Neural cell (in vitro differentiated cells): ENCODE measurements around the gene NKPD1. TPM values are rescaled to one million over a fixed set of nuclear protein-coding genes. Genes with fewer than 3 reads are reported as not detected.

Experiments used
- H2AFZ ChIP-seq: fragments of 200-600, 300-800 bp; sonication (generic), shearing (Covaris generic); 2 replicates; pipeline ENCODE4 v1.6.0; 2014; ENCODE audit warnings: low read depth, mild to moderate bottlenecking, antibody characterized with exemption, low read length, moderate library complexity
- H3F3A ChIP-seq: fragments of 200-600 bp; shearing (Covaris generic); 2 replicates; pipeline ENCODE4 v1.6.1; 2016; ENCODE audit warnings: mild to moderate bottlenecking, moderate library complexity, mixed read lengths, antibody characterized with exemption, low read length; ENCODE audit not compliant: insufficient read depth, poor library complexity, severe bottlenecking
- H3K27ac ChIP-seq: fragments of 200-600, 300-800 bp; sonication (generic), shearing (Covaris generic); 2 replicates; pipeline ENCODE4 v1.5.1; 2014; ENCODE audit warnings: mild to moderate bottlenecking, low read length, moderate library complexity
- H3K27me3 ChIP-seq: fragments of 300-800, 200-600 bp; sonication (generic), shearing (Covaris generic); 2 replicates; pipeline ENCODE4 v1.6.0; 2014; ENCODE audit warnings: mild to moderate bottlenecking, low read depth, low read length, moderate library complexity; ENCODE audit not compliant: insufficient read depth
- H3K36me3 ChIP-seq: fragments of 300-800, 200-600 bp; sonication (generic), shearing (Covaris generic); 2 replicates; pipeline ENCODE4 v1.5.1; 2014; ENCODE audit warnings: mild to moderate bottlenecking, antibody characterized with exemption, low read length, moderate library complexity; ENCODE audit not compliant: insufficient read depth
- H3K4me2 ChIP-seq: fragments of 300-800, 200-600 bp; sonication (generic), shearing (Covaris generic); 2 replicates; pipeline ENCODE4 v1.6.0; 2014; ENCODE audit warnings: mild to moderate bottlenecking, low read length
- H3K4me3 ChIP-seq: fragments of 300-800, 200-600 bp; sonication (generic), shearing (Covaris generic); 2 replicates; pipeline ENCODE4 v1.5.1; 2014; ENCODE audit warnings: mild to moderate bottlenecking, low read length, moderate library complexity
- H3K79me2 ChIP-seq: fragments of 200-600 bp; shearing (Covaris generic); replicated peaks from 2 replicates; pipeline ENCODE4 v1.6.0; 2014; ENCODE audit warnings: mild to moderate bottlenecking, low read length, moderate library complexity; ENCODE audit not compliant: insufficient read depth
- H3K9ac ChIP-seq: fragments of 300-800, 200-600 bp; sonication (generic), shearing (Covaris generic); 2 replicates; pipeline ENCODE4 v1.6.1; 2016; ENCODE audit warnings: mild to moderate bottlenecking, low read length, mixed read lengths
- H3K9me2 ChIP-seq: fragments of 200-600 bp; shearing (Covaris generic); 2 replicates; pipeline ENCODE4 v1.6.1; 2016; ENCODE audit warnings: mild to moderate bottlenecking, low read length, mixed read lengths; ENCODE audit not compliant: insufficient read depth
- H3K9me3 ChIP-seq: fragments of 200-600, 300-800 bp; sonication (generic), shearing (Covaris generic); 2 replicates; pipeline ENCODE4 v1.6.1; 2016; ENCODE audit warnings: mild to moderate bottlenecking, mixed run types, low read length, moderate library complexity, mixed read lengths
- H4K20me1 ChIP-seq: fragments of 200-600 bp; shearing (Covaris generic); 2 replicates; pipeline ENCODE4 v1.6.1; 2016; ENCODE audit warnings: mild to moderate bottlenecking, mixed run types; ENCODE audit not compliant: insufficient read depth
- CTCF ChIP-seq: fragments of 450-650 bp; IDR thresholded peaks from 2 replicates; pipeline ENCODE4 v1.5.1; 2014; ENCODE audit warnings: antibody characterized with exemption, mild to moderate bottlenecking, moderate library complexity; ENCODE audit not compliant: poor library complexity, severe bottlenecking
- EP300 ChIP-seq: fragments of 450-650 bp; conservative IDR thresholded peaks from 2 replicates; pipeline ENCODE4 v1.6.1; 2014; ENCODE audit warnings: antibody characterized with exemption, mild to moderate bottlenecking, moderate library complexity; ENCODE audit not compliant: poor library complexity, severe bottlenecking
- EZH2 ChIP-seq: fragments of 200-600, 300-800 bp; shearing (Covaris generic), sonication (generic); IDR thresholded peaks from 2 replicates; pipeline ENCODE4 v1.6.1; 2014; ENCODE audit warnings: antibody characterized with exemption, low read length, borderline replicate concordance, mild to moderate bottlenecking; ENCODE audit not compliant: insufficient read depth, poor library complexity, severe bottlenecking
- MXI1 ChIP-seq: fragments of 450-650 bp; conservative IDR thresholded peaks from 2 replicates; pipeline ENCODE4 v1.6.1; 2014; ENCODE audit warnings: antibody characterized with exemption, mild to moderate bottlenecking; ENCODE audit not compliant: poor library complexity, severe bottlenecking
- POLR2AphosphoS5 ChIP-seq: IDR thresholded peaks from 2 replicates; pipeline ENCODE4 v1.6.1; 2012
- RAD21 ChIP-seq: fragments of 450-650 bp; conservative IDR thresholded peaks from 2 replicates; pipeline ENCODE4 v1.6.1; 2014; ENCODE audit warnings: antibody characterized with exemption, mild to moderate bottlenecking, moderate library complexity
- REST ChIP-seq: IDR thresholded peaks from 2 replicates; pipeline ENCODE4 v1.6.1; 2012; ENCODE audit warnings: borderline replicate concordance
- SMC3 ChIP-seq: fragments of 450-650 bp; conservative IDR thresholded peaks from 2 replicates; pipeline ENCODE4 v1.6.1; 2014; ENCODE audit warnings: antibody characterized with exemption, mild to moderate bottlenecking, moderate library complexity; ENCODE audit not compliant: poor library complexity
- TAF1 ChIP-seq: IDR thresholded peaks from 2 replicates; pipeline ENCODE4 v1.6.1; 2012; ENCODE audit warnings: low read depth
- polyA plus RNA-seq: library from polyadenylated mRNA; depleted of rRNA; stranded (reverse); fragments of >200 nt; gene quantifications from 2 replicates; pipeline ENCODE4 v1.2.3, GENCODE V29; 2014

NKPD1 gene
- polyA plus RNA-seq, 1 donor from 2014 or later, result 2.8 TPM

- H3K9ac ChIP-seq, result no peak overlapping the region
- H4K20me1 ChIP-seq, result no peaks in the 10 kb centered on the region
- H3K27me3 ChIP-seq, result peaks cover 12% of the 10 kb centered on the region
- no peak overlapping the region for H3K27ac ChIP-seq
- no peaks in the 10 kb centered on the region for H3K79me2 ChIP-seq
- TF ChIP-seq POLR2AphosphoS5, result no peak
- no peaks in the 10 kb centered on the region for H3F3A ChIP-seq
- no peak overlapping the region for H3K4me2 ChIP-seq
- no peaks in the 10 kb centered on the region for H3K9me3 ChIP-seq
- no peaks in the 10 kb centered on the region for H3K36me3 ChIP-seq
- no peak overlapping the region for H2AFZ ChIP-seq
- no peak overlapping the region for H3K4me3 ChIP-seq
- no peaks in the 10 kb centered on the region for H3K9me2 ChIP-seq
Measured at GRCh38 chr19:45147835-45148676, 12.7 kb downstream of the NKPD1 start.

GRCh38 chr19:45146741-45147205 lies 14.0 kb downstream of the NKPD1 start:
- Histone ChIP-seq H3K9me2 (no peaks in the 10 kb centered on the region), H3K9me3 (no peaks in the 10 kb centered on the region), H3K36me3 (no peaks in the 10 kb centered on the region), H3K9ac (no peak overlapping the region), H3F3A (no peaks in the 10 kb centered on the region), H3K27ac (no peak overlapping the region), H4K20me1 (no peaks in the 10 kb centered on the region), H3K27me3 (peaks cover 5% of the 10 kb centered on the region), H3K4me2 (no peak overlapping the region), H2AFZ (no peak overlapping the region), H3K79me2 (no peaks in the 10 kb centered on the region), H3K4me3 (no peak overlapping the region)
- TF ChIP-seq EZH2, result no peak
- TF ChIP-seq POLR2AphosphoS5, result no peak
- TF ChIP-seq RAD21, result no peak
- TF ChIP-seq TAF1, result no peak
- no peak for TF ChIP-seq REST
- TF ChIP-seq EP300, result no peak
- no peak for TF ChIP-seq SMC3
- TF ChIP-seq MXI1, result no peak
- TF ChIP-seq CTCF, result no peak
